ENCODE data around the gene CHP2. TPM values are rescaled to one million over a fixed set of nuclear protein-coding genes. Genes with fewer than 3 reads are reported as not detected.
"Not testable (repeated sequence)": the region's sequence is repeated elsewhere in the genome, so short reads cannot be mapped to it uniquely, and the experiment has no call there.

CHP2 gene
- total RNA-seq, 4 donors from 2014 or later, result not detected

DNA sequence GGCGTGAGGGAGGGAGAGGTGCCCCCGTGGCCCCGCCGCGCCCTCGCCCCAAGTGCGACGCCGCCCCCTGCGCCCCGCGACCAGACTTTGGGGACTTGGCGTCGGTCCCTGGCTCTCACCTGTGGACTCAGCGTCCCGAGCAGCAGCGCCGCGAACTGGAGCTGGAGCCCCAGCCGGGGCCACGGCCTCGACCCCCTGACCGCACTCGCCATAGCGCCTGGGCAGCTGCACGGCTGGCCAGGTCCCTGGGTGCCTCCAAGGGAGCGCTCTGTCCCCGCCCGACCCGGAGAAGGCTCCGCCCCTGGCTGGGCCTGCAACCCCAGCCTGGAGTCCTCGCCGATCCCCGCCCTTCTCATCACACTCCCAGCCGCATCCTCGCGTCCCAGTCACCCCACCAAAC lies 41.9 kb upstream of the CHP2 start, which contains the start of gene ERN2:
ERN2 (minus strand) TSS at position 247 of the 400 bp plus-strand sequence; CDS start at position 212, 35 bp downstream.
- no peak for DNase-seq (ENCODE audit: low spot score)
- TF ChIP-seq, protein P1, sequence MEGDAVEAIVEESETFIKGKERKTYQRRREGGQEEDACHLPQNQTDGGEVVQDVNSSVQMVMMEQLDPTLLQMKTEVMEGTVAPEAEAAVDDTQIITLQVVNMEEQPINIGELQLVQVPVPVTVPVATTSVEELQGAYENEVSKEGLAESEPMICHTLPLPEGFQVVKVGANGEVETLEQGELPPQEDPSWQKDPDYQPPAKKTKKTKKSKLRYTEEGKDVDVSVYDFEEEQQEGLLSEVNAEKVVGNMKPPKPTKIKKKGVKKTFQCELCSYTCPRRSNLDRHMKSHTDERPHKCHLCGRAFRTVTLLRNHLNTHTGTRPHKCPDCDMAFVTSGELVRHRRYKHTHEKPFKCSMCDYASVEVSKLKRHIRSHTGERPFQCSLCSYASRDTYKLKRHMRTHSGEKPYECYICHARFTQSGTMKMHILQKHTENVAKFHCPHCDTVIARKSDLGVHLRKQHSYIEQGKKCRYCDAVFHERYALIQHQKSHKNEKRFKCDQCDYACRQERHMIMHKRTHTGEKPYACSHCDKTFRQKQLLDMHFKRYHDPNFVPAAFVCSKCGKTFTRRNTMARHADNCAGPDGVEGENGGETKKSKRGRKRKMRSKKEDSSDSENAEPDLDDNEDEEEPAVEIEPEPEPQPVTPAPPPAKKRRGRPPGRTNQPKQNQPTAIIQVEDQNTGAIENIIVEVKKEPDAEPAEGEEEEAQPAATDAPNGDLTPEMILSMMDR (IDR thresholded peaks at IDR 0.05), result no peak
- ATAC-seq (ENCODE audit: low FRiP score), result no peak

DNA sequence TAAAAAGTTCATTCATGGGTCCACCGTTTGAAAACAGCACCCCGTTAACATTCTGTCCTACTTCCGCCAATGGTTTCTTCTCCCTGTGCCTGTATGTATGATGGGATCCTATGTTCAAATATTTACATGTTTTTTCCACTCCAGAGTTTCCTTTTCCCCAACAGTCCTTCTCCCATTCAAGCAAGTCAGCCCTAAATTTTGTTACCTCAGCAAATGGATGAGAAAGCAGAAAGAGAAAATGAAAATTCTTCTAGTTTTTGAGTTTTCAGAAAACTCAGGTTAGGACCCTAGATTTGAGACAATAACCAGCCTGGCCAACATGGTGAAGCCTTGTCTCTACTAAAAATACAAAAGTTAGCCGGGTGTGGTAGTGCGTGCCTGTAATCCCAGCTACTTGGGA lies 38.3 kb upstream of the CHP2 start:
- TF ChIP-seq, protein P1 (IDR thresholded peaks at IDR 0.05), result no peak
- no peak for ATAC-seq (ENCODE audit: low FRiP score)
- no peak for DNase-seq (ENCODE audit: low spot score)

DNA sequence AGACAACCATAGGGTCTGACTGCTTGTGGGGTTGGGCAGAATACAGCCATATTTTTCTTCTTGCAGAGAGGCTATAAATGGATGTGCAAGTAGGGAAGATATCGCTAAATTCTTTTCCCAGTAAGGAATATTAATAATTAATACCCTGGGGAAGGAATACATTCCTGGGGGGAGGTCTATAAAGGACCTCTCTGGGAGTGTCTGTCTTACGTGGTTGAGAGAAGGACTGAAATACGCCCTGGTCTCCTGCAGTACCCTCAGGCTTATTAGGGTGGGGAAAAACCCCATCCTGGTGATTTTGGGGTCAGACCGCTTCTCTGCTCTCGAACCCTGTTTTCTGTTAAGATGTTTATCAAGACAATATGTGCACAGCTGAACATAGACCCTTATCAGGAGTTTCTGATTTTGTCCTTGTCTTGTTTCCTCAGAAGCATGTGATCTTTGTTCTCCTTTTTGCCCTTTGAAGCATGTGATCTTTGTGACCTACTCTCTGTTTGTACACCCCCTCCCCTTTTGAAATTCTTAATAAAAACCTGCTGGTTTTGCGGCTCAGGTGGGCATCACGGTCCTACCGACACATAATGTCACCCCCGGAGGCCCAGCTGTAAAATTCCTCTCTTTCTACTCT lies 32.1 kb upstream of the CHP2 start:
- ATAC-seq (ENCODE audit: low FRiP score); DNase-seq (ENCODE audit: low spot score): not testable (repeated sequence)

GRCh38 chr16:23724096-23724784 lies 30.6 kb upstream of the CHP2 start:
- TF ChIP-seq, protein P1 (IDR thresholded peaks at IDR 0.05), result no peak
- ATAC-seq (ENCODE audit: low FRiP score), result no peak
- no peak for DNase-seq (ENCODE audit: low spot score)

GRCh38 chr16:23724785-23725131 lies 30.1 kb upstream of the CHP2 start:
- DNase-seq (ENCODE audit: low spot score) (no peak), ATAC-seq (ENCODE audit: low FRiP score) (no peak)
- TF ChIP-seq, protein P1 (IDR thresholded peaks at IDR 0.05), result no peak

DNA sequence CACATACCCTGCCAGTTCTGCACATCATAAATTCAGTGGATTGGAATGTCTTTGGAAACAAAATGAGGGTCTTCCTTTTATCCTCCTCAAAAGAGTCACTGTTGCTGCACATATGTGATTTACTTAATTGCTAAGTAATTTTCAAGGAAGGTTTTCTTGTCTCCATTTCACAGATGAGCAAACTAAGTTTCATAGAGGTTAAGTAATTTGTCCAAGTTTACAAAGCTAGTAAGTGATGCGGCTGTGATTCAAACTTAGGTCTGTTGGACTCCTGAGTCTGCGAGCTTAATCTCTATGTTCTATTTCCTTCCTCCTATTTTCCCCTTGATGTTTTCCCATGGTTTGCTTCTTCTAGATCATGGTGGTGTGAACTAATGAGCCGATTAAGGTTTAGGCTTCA lies 28.1 kb upstream of the CHP2 start:
- no peak for DNase-seq (ENCODE audit: low spot score)
- TF ChIP-seq, protein P1 (IDR thresholded peaks at IDR 0.05), result no peak
- no peak for ATAC-seq (ENCODE audit: low FRiP score)

GRCh38 chr16:23728112-23728477 lies 26.7 kb upstream of the CHP2 start:
- DNase-seq (ENCODE audit: low spot score), result no peak
- ATAC-seq (ENCODE audit: low FRiP score), result no peak
- TF ChIP-seq, protein P1 (IDR thresholded peaks at IDR 0.05), result no peak

All from omental fat pad (tissue), 4 donors.